ENCODE measurements around the gene UMOD.
"Not testable (repeated sequence)": the region's sequence is repeated elsewhere in the genome, so short reads cannot be mapped to it uniquely, and the experiment has no call there.

UMOD gene

GRCh38 chr16:20363191-20363590 lies 10.7 kb upstream of the UMOD start:
- no peak for DNase-seq

GRCh38 chr16:20359997-20360396 lies 7.5 kb upstream of the UMOD start:
- peak; percentile 21 for DNase-seq

GRCh38 chr16:20355114-20355782 lies 2.7 kb upstream of the UMOD start:
- no peak for DNase-seq

- DNase-seq: no peak
Observed at GRCh38 chr16:20353379-20353778, 864 bp upstream of the UMOD start.

- no peak for DNase-seq
Observed at GRCh38 chr16:20349615-20350014, 2.9 kb downstream of the UMOD start.

DNA sequence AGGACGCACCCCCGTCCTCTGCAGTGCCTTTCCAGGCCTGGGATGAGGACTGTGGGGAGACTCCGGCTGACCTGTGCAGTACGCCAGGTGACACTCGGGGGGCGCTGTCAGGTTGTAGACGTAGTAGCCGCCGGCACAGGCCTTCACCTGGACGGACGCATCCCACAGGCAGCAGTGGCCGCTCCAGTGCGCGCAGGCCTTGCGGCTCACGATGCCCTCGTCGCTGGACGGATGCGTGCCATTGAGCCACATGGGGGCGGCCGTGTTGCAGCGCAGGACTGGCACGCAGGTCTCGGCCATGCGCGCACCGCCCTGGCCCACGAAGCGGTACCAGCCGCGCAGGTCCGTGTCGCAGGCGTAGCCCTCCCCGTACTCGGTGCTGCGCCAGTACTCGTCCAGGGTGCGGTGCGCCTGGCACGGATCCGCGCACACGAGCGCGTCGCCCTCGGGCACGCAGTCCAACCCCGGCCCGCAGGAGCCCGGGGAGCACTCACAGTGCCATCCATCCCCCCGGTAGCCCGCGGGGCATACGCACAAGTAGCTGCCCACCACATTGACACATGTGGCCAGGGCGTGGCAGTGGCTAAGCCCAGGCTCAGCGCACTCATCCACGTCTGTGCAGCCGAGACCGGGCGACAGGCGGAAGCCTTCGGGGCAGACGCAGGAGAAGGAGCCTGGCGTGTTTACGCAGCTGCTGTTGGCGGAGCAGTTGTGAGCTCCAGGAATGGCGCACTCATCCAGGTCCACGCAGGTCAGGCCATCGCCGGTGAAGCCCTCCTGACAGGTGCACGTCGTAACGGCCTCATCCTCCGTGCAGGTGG lies 3.9 kb downstream of the UMOD start:
- DNase-seq: peak; percentile 2

GRCh38 chr16:20347666-20348364 lies 4.7 kb downstream of the UMOD start:
- DNase-seq: no peak

- no peak for DNase-seq
Observed at GRCh38 chr16:20344611-20345010, 7.9 kb downstream of the UMOD start.

GRCh38 chr16:20339744-20340143 lies 12.8 kb downstream of the UMOD start:
- no peak for DNase-seq

- no peak for DNase-seq
Observed at GRCh38 chr16:20336955-20337354, 15.6 kb downstream of the UMOD start.

DNA sequence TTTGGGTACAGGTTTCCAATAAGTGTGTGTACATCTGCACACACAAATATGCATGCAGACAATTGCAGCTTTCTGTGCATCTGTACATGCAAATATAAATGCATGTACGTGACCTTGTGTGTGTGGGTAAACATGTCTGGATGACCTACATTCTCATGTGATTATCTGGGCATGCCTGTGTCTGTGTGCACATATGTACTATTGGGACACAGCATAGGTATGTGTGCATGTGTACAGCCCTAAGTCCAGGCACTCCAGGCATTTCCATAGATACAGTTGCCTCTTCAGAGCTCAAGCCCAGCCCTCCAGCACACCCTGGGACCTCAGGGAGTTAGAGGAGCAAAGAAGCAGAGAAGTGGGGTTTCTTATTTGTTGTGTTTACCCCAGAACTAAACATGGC lies 18.1 kb downstream of the UMOD start:
- no peak for DNase-seq

DNA sequence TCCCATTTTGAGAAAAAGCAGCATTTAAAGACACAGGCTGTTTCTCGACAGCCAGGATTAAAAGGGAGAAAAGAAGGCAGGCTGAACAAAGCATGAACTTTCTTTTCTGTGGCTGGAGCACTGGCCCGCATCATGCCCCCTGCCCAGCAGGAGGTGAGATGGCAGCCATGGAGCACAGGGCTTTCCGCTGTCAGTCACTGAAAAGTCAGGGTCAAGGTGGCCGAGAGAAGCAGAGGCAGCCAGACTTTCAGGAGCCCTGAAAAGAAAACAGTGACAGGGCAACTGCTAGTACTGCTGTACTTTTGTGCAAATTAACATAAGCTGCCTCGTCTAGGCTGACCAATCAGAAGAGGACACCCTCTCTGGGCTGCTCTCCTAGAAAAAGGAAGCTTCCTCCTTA lies 19.4 kb downstream of the UMOD start:
- DNase-seq: no peak

DNA sequence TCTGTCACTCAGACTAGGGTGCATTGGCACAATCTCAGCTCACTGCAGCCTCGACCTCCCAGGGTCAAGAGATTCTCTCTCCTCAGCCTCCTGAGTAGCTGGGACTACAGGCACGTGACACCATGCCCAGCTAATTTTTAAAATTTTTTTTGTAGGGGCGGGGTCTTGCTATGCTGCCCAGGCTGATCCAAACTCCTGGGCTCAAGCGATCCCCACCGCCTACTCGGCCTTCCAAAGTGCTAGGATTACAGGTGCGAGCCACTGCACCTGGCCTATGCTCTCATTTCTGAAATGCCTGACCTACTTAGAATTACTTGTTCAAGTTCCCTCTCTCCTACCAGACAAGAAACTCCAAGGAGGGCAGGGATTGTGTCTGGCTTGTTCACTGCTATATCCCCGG lies 20.1 kb downstream of the UMOD start:
- DNase-seq: no peak

DNA sequence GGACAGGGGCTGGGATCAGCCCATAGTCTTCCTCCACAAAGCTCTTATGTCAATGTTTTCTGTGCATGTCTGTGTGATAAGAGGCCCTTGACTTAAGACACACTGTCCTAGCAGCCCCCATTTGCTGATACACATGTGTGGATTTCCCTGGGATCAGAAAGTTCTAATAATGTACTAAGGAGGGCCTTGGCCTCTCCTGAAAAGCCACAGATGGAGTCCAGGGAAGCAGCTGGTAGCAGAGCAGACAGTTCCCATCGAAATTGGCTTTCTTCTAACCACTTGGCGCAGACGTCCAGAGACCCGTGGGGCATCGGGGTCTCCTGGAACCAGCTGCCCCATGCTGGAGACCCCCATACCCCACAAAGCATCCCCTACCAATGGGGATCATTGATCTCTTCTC lies 20.9 kb downstream of the UMOD start:
- no peak for DNase-seq

DNA sequence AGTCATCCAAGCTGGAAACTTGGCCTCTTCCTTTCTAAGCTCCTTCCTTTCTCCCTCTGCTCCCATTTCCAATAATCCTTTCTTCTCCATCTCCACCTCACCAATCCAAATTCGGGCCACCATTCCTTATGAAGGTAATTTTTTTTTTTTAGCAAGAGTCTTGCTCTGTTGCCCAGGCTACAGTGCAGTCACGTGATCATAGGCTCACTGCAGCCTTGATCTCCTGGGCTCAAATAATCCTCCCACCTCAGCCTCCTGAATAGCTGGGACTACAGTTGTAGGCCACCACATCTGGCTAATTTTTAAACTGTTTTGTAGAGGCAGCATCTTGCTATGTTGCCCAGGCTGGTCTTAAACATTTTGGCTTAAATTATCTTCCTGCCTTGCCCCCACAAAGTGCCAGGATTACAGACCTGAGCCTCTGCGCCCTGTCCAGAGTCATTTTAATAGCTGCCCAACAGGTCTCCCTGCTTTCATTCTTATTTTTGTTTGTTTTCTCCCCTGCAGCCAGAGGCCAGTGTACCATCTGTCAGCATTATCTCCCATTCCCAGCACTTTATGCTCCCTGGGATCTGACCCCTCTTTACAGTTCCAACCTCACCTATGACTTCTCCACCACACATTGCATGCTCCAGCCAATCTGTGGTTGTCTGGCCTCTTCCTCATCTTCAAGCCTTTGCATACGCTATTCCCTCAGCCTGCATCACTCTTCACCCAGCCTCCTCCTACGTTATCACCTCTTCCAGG lies 22.9 kb downstream of the UMOD start:
- no peak for DNase-seq

DNA sequence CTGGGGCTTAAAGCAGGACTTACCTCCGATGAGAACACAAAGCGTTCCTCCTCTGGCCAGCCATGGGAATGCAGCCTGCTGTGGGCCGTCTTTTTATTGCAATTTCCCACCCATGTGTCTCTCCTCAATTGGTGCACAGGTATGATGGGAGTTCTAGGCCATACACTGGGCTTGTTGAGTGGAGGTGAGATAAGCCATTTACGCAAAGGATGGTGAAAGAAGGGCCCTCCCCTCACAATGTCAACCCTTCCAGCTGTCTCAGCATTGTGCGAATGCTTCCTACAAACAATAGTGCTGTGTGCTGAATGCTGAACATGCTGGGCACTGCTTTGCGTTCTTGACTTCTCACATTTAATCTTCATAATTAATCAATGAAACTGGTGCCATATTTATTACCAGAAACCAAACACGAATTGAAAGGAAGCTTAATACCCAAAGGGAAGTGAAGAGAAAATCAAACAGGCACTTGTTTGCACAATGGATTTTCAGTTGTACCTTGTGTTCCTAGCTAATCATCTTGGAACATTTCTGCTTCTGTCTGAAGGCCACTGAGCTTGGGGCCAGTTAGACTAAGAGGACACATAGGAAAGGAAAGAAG lies 25.0 kb downstream of the UMOD start, which contains the start of gene GP2:
GP2 (minus strand) TSS at position 70 of the 598 bp plus-strand sequence. CDS start 1,082 bp downstream, outside the sequence.
- DNase-seq: no peak

- no peak for DNase-seq
Observed at GRCh38 chr16:20326321-20326720, 26.2 kb downstream of the UMOD start.

- no peak for DNase-seq
Observed at GRCh38 chr16:20325005-20325404, 27.5 kb downstream of the UMOD start.

- no peak for DNase-seq
Observed at GRCh38 chr16:20323591-20324117, 28.9 kb downstream of the UMOD start.

DNA sequence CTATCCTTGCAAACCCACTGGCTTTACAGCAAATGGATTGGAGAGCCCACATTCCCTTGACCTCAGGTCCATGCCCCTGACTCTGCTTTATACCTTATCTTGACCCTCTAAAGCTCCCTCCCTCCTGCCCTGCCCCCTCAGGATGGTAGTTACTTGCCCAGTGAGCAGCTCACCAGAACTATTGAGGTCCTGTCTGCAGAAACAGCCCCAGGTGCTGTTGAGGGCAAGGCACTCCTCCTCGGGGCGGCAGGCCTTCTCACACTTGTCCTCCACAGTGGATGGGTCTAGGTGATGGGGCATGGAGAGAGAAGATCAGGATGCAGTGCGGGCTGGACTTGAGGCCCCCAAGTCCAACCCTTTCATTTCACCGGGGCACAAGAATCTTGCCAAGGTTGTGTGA lies 29.8 kb downstream of the UMOD start:
- DNase-seq: no peak

DNA sequence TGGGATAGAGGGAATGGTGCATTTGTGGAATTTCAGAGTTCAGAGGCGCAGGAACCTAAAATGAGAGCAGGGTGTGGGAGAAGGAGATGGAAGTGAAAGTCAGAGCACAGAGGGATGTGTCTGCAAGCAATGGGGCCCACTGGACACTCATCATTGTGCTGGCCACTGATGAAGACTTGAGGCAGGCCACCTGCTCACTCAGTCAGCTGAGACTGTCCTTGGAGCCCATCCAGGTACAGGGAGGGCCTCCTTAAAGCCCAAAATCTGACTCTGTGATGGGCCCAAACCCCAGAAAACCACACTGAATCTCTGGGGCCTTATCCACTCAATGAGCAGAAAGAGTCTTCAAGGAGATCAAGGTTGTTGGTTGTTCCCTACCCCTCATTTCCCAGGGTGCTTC lies 30.8 kb downstream of the UMOD start:
- no peak for DNase-seq

- DNase-seq: not testable (repeated sequence)
Observed at GRCh38 chr16:20321051-20321450, 31.5 kb downstream of the UMOD start.
